Esophagus muscularis mucosa (tissue), 4 donors: ENCODE data around the gene POU2F2. TPM values are rescaled to one million over a fixed set of nuclear protein-coding genes. Genes with fewer than 3 reads are reported as not detected.
A peak's percentile ranks its signal among the peaks of the same experiment; 100 is the strongest.

ENCODE experiments used
- DNase-seq: peaks from one replicate; pipeline ENCODE4 v3.0.0-alpha.2; 2017; ENCODE audit errors: extremely low spot score
- H3K27ac ChIP-seq, 4 donors: fragments of 200-600 bp; sonication (generic); replicated peaks in 1 of 4; 1 replicate in 3 of 4; 2 replicates in 1 of 4; pipeline ENCODE4 v1.5.1; 2016 to 2019; ENCODE audit warnings: mild to moderate bottlenecking in 1 of 4
- H3K27me3 ChIP-seq, 4 donors: fragments of 200-600 bp; sonication (generic); one replicate each; pipeline versions ENCODE4 v1.5.1 to v1.6.0; 2016 to 2019
- H3K36me3 ChIP-seq, 4 donors: fragments of 200-600 bp; sonication (generic); one replicate each; pipeline ENCODE4 v1.5.1; 2016 to 2019
- H3K4me1 ChIP-seq, 4 donors: fragments of 200-600 bp; sonication (generic); one replicate each; pipeline ENCODE4 v1.5.1; 2016 to 2019
- H3K4me3 ChIP-seq, 4 donors: fragments of 200-600 bp; sonication (generic); 1 replicate in 2 of 4; 2 replicates in 2 of 4; pipeline ENCODE4 v1.5.1; 2016 to 2019; ENCODE audit warnings: mild to moderate bottlenecking in 4 of 4, moderate library complexity in 1 of 4
- H3K9me3 ChIP-seq, 4 donors: fragments of 200-600 bp; sonication (generic); 1 replicate in 3 of 4; 2 replicates in 1 of 4; pipeline ENCODE4 v1.5.1; 2016 to 2019
- EP300 ChIP-seq: sonication (generic); formaldehyde crosslinking; IDR thresholded peaks from one replicate; pipeline ENCODE4 v1.6.1; 2017; ENCODE audit warnings: antibody characterized with exemption
- POLR2A ChIP-seq: fragments of 450-650 bp; IDR thresholded peaks from one replicate; pipeline ENCODE4 v1.6.1; 2017; ENCODE audit warnings: antibody characterized with exemption, moderate library complexity, mild to moderate bottlenecking, low read depth
- POLR2AphosphoS5 ChIP-seq, 2 donors: sonication (generic); formaldehyde crosslinking; IDR thresholded peaks; one replicate each; pipeline ENCODE4 v1.6.1; 2017; ENCODE audit warnings: antibody characterized with exemption in 2 of 2
- WGBS: methylation state at CpG from one replicate; pipeline ENCODE4 v1.1.5; 2018; 5-methylcytosine and 5-hydroxymethylcytosine counted together
- intact Hi-C: fragments of 100-400 bp; cut with DNase I; formaldehyde crosslinking; loops from one replicate; pipeline ENCODE4 v1.15.1; 2023
- total RNA-seq, 4 donors: library from RNA; depleted of rRNA; stranded (reverse); fragments of >200 nt; gene quantifications; one replicate each; pipeline versions ENCODE4 v1.1.0 to v1.2.1, GENCODE V29; 2016
- TF ChIP-seq, protein P1 (sequence below), 3 experiments: fragments of 200-600 bp in 2 of 3; fragments of 450-650 bp in 1 of 3; sonication (generic) in 2 of 3; IDR thresholded peaks; one replicate each; pipeline ENCODE4 v1.5.1; 2017 to 2019; ENCODE audit warnings: antibody characterized with exemption in 3 of 3, mild to moderate bottlenecking in 2 of 3, moderate library complexity in 1 of 3

Gene POU2F2
- total RNA-seq, 4 donors from 2014 or later: 0.52 to 2.5 (median 1.5) TPM

DNA sequence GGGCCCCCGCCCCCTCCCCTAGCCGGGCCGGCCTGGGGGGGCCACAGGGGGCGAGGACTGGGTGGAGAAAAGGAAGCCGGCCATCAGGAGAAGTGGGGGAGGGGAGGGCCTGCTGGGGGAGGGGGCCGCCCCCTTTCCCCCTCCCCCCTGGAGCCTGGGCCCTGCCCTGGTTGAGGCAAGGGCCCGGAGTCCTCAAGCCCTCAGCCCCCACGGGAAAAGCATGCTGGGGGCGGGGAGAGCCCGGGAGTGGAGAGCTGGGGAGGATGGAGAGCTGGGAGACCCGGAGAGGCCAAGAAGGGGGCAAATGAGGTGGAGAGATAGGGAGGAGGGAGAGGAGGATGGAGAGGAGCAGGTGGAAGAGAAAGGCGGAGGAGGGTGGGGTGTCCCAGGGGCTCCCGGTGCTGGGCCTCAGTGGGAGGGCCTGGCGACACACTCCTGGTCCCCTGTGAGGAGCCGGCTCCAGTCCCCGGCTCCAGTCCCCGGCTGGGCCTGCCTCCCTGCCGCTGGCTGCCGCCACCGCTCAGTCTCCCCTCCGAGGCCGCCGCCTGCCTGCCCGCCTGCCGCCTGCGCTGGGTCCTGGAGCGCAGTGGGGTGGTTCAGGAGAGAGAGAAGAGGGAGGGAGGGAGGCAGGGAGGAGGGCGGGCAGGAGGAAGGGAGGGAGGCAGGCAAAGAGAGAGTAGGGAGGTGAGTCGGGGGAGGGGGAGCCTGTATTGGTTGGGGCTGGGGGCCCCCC lies 62.5 kb downstream of the POU2F2 start, which contains the start of gene GRIK5:
TSS of gene GRIK5 (minus strand) at position 588 of the 733 bp plus-strand sequence. CDS start 4,436 bp downstream, outside the sequence.
- Histone ChIP-seq H3K4me3 (peak within 1 kb of the TSS; percentile 59 to 67 (median 60)), H3K9me3 (no peaks in the 10 kb centered on the region), H3K4me1 (peaks cover 3 to 45% (median 33%) of the 10 kb centered on the region in 4 donors), H3K36me3 (peaks cover 0 to 12% (median 5%) of the 10 kb centered on the region in 4 donors), H3K27ac (peak within 1 kb of the TSS; percentile 64 to 77 (median 74)), H3K27me3 (peaks cover 0 to 21% (median 0%) of the 10 kb centered on the region in 4 donors)
- TF ChIP-seq POLR2AphosphoS5 (IDR thresholded peaks at IDR 0.05) (peak in 1 of 2 donors; percentile 77), POLR2A (no peak)
- intact Hi-C loops: no loop called here
- 7% methylated on average over 26 of the region's 29 CpGs for WGBS
- DNase-seq: no peak

DNA sequence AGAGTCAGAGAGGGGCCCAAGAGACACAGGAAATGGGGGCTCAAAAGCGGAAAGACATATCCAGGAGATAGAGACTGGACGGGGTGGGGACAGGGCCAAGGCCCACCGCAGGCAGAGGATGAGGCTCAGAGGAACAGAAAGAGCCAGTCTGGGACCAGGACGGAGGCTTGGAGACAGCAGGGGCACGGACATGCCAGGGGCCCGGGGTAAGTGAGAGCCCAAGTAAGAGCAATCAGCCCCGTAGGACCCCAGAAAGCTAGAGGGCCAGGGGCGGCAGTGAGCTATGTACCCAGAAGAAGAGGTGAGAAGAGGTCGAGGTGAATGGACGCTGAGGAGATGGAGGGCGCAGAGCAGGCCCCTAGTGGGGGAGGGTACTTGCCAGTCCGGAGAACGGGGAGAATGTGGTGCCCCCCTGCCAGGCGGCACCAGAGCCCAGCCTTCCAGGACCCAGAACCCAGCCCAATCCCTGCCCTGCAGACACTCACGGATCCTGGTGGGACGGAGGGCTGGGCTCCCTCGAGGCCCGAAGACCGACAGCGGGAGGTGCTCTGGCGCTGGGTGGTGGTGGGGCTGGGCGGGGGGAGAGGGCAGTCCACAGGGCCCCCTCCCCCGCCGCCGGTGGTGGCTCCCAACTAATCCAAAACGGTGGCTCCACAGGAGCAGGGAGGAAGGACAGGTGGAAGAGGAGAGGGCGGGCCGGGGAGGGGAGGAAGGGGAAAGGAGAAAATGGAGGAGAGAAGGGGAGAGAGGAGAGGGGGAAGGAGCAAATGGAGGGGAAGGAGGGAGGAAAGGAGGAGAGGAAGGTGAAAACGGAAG lies 63.3 kb downstream of the POU2F2 start:
- H3K4me3 ChIP-seq: peak overlapping the region; percentile 59 to 67 (median 60)
- no peaks in the 10 kb centered on the region for H3K9me3 ChIP-seq
- intact Hi-C loops: no loop called here
- peaks cover 0 to 21% (median 8%) of the 10 kb centered on the region in 4 donors for H3K36me3 ChIP-seq
- TF ChIP-seq, protein P1, sequence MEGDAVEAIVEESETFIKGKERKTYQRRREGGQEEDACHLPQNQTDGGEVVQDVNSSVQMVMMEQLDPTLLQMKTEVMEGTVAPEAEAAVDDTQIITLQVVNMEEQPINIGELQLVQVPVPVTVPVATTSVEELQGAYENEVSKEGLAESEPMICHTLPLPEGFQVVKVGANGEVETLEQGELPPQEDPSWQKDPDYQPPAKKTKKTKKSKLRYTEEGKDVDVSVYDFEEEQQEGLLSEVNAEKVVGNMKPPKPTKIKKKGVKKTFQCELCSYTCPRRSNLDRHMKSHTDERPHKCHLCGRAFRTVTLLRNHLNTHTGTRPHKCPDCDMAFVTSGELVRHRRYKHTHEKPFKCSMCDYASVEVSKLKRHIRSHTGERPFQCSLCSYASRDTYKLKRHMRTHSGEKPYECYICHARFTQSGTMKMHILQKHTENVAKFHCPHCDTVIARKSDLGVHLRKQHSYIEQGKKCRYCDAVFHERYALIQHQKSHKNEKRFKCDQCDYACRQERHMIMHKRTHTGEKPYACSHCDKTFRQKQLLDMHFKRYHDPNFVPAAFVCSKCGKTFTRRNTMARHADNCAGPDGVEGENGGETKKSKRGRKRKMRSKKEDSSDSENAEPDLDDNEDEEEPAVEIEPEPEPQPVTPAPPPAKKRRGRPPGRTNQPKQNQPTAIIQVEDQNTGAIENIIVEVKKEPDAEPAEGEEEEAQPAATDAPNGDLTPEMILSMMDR (IDR thresholded peaks at IDR 0.05): no peak
- no peak for TF ChIP-seq POLR2AphosphoS5 (IDR thresholded peaks at IDR 0.05)
- no peak for TF ChIP-seq EP300
- TF ChIP-seq POLR2A: no peak
- WGBS: 16% methylated on average over 19 of the region's 29 CpGs
- H3K4me1 ChIP-seq: peaks cover 2 to 43% (median 31%) of the 10 kb centered on the region in 4 donors
- DNase-seq: no peak
- peak overlapping the region; percentile 64 to 77 (median 74) for H3K27ac ChIP-seq
- H3K27me3 ChIP-seq: peaks cover 0 to 21% (median 0%) of the 10 kb centered on the region in 4 donors

DNA sequence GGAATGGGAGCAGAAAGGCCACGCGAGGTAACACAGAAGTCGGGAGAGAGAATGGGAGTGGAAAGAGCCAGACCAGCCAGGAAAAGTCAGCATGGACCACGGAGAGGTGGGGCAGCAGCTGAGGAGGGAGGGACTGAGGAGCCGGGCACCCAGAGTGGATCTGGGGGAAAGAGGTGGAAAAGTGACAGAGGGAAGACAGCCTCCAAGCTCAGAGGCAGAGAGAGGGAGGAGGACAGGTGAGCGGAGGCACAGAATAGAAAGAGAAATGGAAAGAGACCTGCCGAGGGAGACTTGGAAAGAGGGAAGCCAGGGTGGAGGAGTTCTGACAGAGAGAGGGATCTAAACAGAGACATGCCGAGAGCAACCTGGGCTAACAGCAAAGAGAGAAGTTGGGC lies 63.9 kb downstream of the POU2F2 start:
- WGBS: 30% methylated on average over 8 of the region's 8 CpGs
- intact Hi-C loops: no loop called here
- peak overlapping the region; percentile 59 to 67 (median 60) for H3K4me3 ChIP-seq

DNA sequence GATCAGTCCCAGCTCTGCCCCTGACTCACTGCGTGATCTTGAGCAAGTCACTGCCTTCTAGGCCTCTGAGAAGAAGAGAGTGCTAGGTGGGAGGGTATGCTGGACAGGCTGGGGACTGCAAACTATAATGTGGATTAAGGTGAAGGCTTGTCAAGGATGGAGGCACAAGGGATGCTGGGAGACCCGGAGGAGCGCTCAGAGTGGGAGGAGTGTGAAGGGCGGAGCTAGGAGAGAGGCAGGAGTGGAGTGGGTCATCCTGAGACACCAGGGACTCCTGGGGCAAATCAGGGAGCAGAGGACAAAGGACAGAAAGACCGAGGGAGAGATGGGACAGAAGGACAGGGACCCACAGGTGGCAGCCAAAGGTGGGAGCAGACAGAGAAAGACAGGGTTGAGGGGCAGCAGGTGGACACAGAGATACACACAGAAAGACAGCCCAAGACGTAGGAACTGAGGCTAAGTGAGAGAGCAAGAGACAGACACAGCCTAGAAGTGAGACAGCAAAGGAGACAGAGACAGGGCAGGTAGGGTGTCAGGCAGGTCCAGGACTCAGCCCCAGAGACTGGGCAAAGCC lies 64.8 kb downstream of the POU2F2 start:
- Histone ChIP-seq H3K4me1 (peaks cover 2 to 43% (median 31%) of the 10 kb centered on the region in 4 donors), H3K36me3 (peaks cover 0 to 36% (median 16%) of the 10 kb centered on the region in 4 donors), H3K27ac (peak overlapping the region in 1 of 4 donors; percentile 77), H3K27me3 (peaks cover 0 to 21% (median 0%) of the 10 kb centered on the region in 4 donors), H3K4me3 (no peak overlapping the region), H3K9me3 (no peaks in the 10 kb centered on the region)
- intact Hi-C loops: no loop called here
- TF ChIP-seq POLR2A: no peak
- TF ChIP-seq, protein P1 (IDR thresholded peaks at IDR 0.05): no peak
- no peak for TF ChIP-seq EP300
- no peak for TF ChIP-seq POLR2AphosphoS5 (IDR thresholded peaks at IDR 0.05)
- WGBS: 78% methylated on average over 6 of the region's 6 CpGs
- no peak for DNase-seq

More for the DNA sequence above, 63.9 kb downstream of the POU2F2 start:
- peaks cover 0 to 27% (median 11%) of the 10 kb centered on the region in 4 donors for H3K36me3 ChIP-seq
- H3K4me1 ChIP-seq: peaks cover 2 to 43% (median 31%) of the 10 kb centered on the region in 4 donors
- H3K9me3 ChIP-seq: no peaks in the 10 kb centered on the region
- H3K27me3 ChIP-seq: peaks cover 0 to 21% (median 0%) of the 10 kb centered on the region in 4 donors
- peak overlapping the region; percentile 64 to 77 (median 74) for H3K27ac ChIP-seq
- TF ChIP-seq POLR2AphosphoS5 (IDR thresholded peaks at IDR 0.05) (no peak), EP300 (no peak), POLR2A (no peak)
- TF ChIP-seq, protein P1 (IDR thresholded peaks at IDR 0.05): no peak
- DNase-seq: no peak
